ENCODE measurements around the gene PPP2R5B. TPM values are rescaled to one million over a fixed set of nuclear protein-coding genes. Genes with fewer than 3 reads are reported as not detected.

PPP2R5B gene
- total RNA-seq, 1 experiment from 2014 or later = 14.0 TPM

- H3K4me3 ChIP-seq (ENCODE audit: low read depth in 2 of 2, low read length in 2 of 2) = no peak overlapping the region
- TF ChIP-seq POLR2AphosphoS5 (IDR thresholded peaks at IDR 0.05; ENCODE audit: low read depth, low read length) = no peak
- TF ChIP-seq CTCF (IDR thresholded peaks at IDR 0.05) = no peak
- no peak for TF ChIP-seq REST (IDR thresholded peaks at IDR 0.05; ENCODE audit: insufficient read depth in 1 of 2, low read depth in 2 of 2, low read length in 1 of 2)
- TF ChIP-seq SIN3A (IDR thresholded peaks at IDR 0.05; ENCODE audit: borderline replicate concordance, insufficient read depth, low read depth, low read length) = no peak
- no peak for TF ChIP-seq TCF7L2 (IDR thresholded peaks at IDR 0.05; ENCODE audit: low read depth, low read length)
- CTCF ChIA-PET = no interaction called here
- intact Hi-C loops (cut with micrococcal nuclease; ENCODE audit: unreplicated experiment) (no loop called here), in situ Hi-C loops (cut with HindIII; ENCODE audit: low pct_unique_long_range_greater_than_20kb, low sequenced_read_pairs) (no loop called here)
- POLR2A ChIA-PET = interaction anchor here (0.6 to 1.0 kb wide), 3 partner anchors 14 to 63 kb away, joined by 3 to 11 read pairs (median 5); partner anchors contain the start of gene PPP2R5B
- no peak overlapping the region for H3K27ac ChIP-seq (ENCODE audit: low read length)
- no peaks in the 10 kb centered on the region for H3K36me3 ChIP-seq (ENCODE audit: control insufficient read depth, insufficient read depth, low read length)
- DNase-seq (ENCODE audit: low read depth, low spot score) (no peak), ATAC-seq (no peak)
- no TSS peak for BruUV-seq (replicated peaks)
- H3K4me1 ChIP-seq (ENCODE audit: control insufficient read depth, insufficient read depth, low read length) = no peaks in the 10 kb centered on the region
- H3K9me3 ChIP-seq (ENCODE audit: control insufficient read depth, insufficient read depth, low read depth, low read length) = no peaks in the 10 kb centered on the region
- H3K27me3 ChIP-seq (ENCODE audit: control insufficient read depth, insufficient read depth, low read length) = no peaks in the 10 kb centered on the region; the same call in 1 of the 2 replicates
Measured at GRCh38 chr11:64951529-64951928, 27.0 kb downstream of the PPP2R5B start.

GRCh38 chr11:64954201-64954600 lies 29.7 kb downstream of the PPP2R5B start:
- intact Hi-C loops (cut with micrococcal nuclease; ENCODE audit: unreplicated experiment) = no loop called here
- in situ Hi-C loops (cut with HindIII; ENCODE audit: low pct_unique_long_range_greater_than_20kb, low sequenced_read_pairs) = no loop called here
- ATAC-seq (no peak), DNase-seq (ENCODE audit: low read depth, low spot score) (no peak)
- no peak for TF ChIP-seq CTCF (IDR thresholded peaks at IDR 0.05)
- no peak for TF ChIP-seq TCF7L2 (IDR thresholded peaks at IDR 0.05; ENCODE audit: low read depth, low read length)
- TF ChIP-seq POLR2AphosphoS5 (IDR thresholded peaks at IDR 0.05; ENCODE audit: low read depth, low read length) = no peak
- TF ChIP-seq REST (IDR thresholded peaks at IDR 0.05; ENCODE audit: insufficient read depth in 1 of 2, low read depth in 2 of 2, low read length in 1 of 2) = no peak
- TF ChIP-seq SIN3A (IDR thresholded peaks at IDR 0.05; ENCODE audit: borderline replicate concordance, insufficient read depth, low read depth, low read length) = no peak
- no TSS peak for BruUV-seq (replicated peaks)
- Histone ChIP-seq H3K36me3 (ENCODE audit: control insufficient read depth, insufficient read depth, low read length) (no peaks in the 10 kb centered on the region), H3K9me3 (ENCODE audit: control insufficient read depth, insufficient read depth, low read depth, low read length) (no peaks in the 10 kb centered on the region), H3K27ac (ENCODE audit: low read length) (no peak overlapping the region), H3K4me3 (ENCODE audit: low read depth in 2 of 2, low read length in 2 of 2) (no peak overlapping the region), H3K4me1 (ENCODE audit: control insufficient read depth, insufficient read depth, low read length) (no peaks in the 10 kb centered on the region), H3K27me3 (ENCODE audit: control insufficient read depth, insufficient read depth, low read length) (no peaks in the 10 kb centered on the region; the same call in 1 of the 2 replicates)
- ChIA-PET POLR2A (no interaction called here), CTCF (no interaction called here)

Measured in Panc1 (cell line).